ENCODE measurements around the gene TOPBP1. TPM values are rescaled to one million over a fixed set of nuclear protein-coding genes. Genes with fewer than 3 reads are reported as not detected.

Gene TOPBP1
- polyA plus RNA-seq, 1 donor (not counting 4 experiments of a cell fraction or from before 2014, with no cell fraction given), result 26.1 TPM

- Histone ChIP-seq H3K27ac (ENCODE audit: control insufficient read depth, insufficient read depth, low read length) (no peak overlapping the region), H4K20me1 (ENCODE audit: control insufficient read depth, extremely low read depth, insufficient read depth, low read length) (no peaks in the 10 kb centered on the region), H3K4me2 (ENCODE audit: control insufficient read depth, extremely low read depth, insufficient read depth, low read depth, low read length) (no peak overlapping the region), H3K9me1 (ENCODE audit: control insufficient read depth, extremely low read depth, insufficient read depth, low read length) (no peaks in the 10 kb centered on the region), H3K4me3 (ENCODE audit: control insufficient read depth in 2 of 3, extremely low read depth in 1 of 3, insufficient read depth in 2 of 3, low read depth in 1 of 3, low read length in 3 of 3) (no peak overlapping the region), H3K36me3 (ENCODE audit: control insufficient read depth in 2 of 2, extremely low read depth in 1 of 2, insufficient read depth in 2 of 2, low read length in 2 of 2) (no peaks in the 10 kb centered on the region), H3K4me1 (ENCODE audit: control insufficient read depth, extremely low read depth, insufficient read depth, low read length) (no peaks in the 10 kb centered on the region), H3K9ac (ENCODE audit: control insufficient read depth, extremely low read depth, insufficient read depth, low read length) (no peak overlapping the region), H3K27me3 (ENCODE audit: control insufficient read depth, extremely low read depth, insufficient read depth, low read length) (no peaks in the 10 kb centered on the region), H3K79me2 (ENCODE audit: control insufficient read depth, insufficient read depth, low read length) (no peaks in the 10 kb centered on the region), H2AFZ (ENCODE audit: control insufficient read depth, low read length) (no peak overlapping the region), H3K9me3 (ENCODE audit: control insufficient read depth, low read depth, low read length) (no peaks in the 10 kb centered on the region)
- no peak for DNase-seq (ENCODE audit: low read depth, low spot score)
- TF ChIP-seq EZH2 (IDR thresholded peaks at IDR 0.05; ENCODE audit: low read length), result no peak
- no peak for TF ChIP-seq CTCF (optimal IDR thresholded peaks at IDR 0.05 in 1 of 3, IDR thresholded peaks at IDR 0.05 in 1 of 3, conservative IDR thresholded peaks at IDR 0.05 in 1 of 3; ENCODE audit: extremely low read depth in 1 of 3, insufficient read depth in 2 of 3, low read length in 3 of 3)
- FAIRE-seq, result no peak
- dilution Hi-C loops (cut with MboI; ENCODE audit: extremely low pct_ligation_motif_present, low sequenced_read_pairs), result no loop called here
Measured at GRCh38 chr3:133693821-133694220, 32.1 kb upstream of the TOPBP1 start.

- H3K79me2 ChIP-seq (ENCODE audit: control insufficient read depth, insufficient read depth, low read length), result no peaks in the 10 kb centered on the region
- no peak for TF ChIP-seq EZH2 (IDR thresholded peaks at IDR 0.05; ENCODE audit: low read length)
- TF ChIP-seq CTCF (optimal IDR thresholded peaks at IDR 0.05 in 1 of 3, IDR thresholded peaks at IDR 0.05 in 1 of 3, conservative IDR thresholded peaks at IDR 0.05 in 1 of 3; ENCODE audit: extremely low read depth in 1 of 3, insufficient read depth in 2 of 3, low read length in 3 of 3), result no peak
- H4K20me1 ChIP-seq (ENCODE audit: control insufficient read depth, extremely low read depth, insufficient read depth, low read length), result no peaks in the 10 kb centered on the region
- DNase-seq (ENCODE audit: low read depth, low spot score) (no peak), FAIRE-seq (no peak)
- no peaks in the 10 kb centered on the region for H3K27me3 ChIP-seq (ENCODE audit: control insufficient read depth, extremely low read depth, insufficient read depth, low read length)
- H3K27ac ChIP-seq (ENCODE audit: control insufficient read depth, insufficient read depth, low read length), result no peak overlapping the region
- no peak overlapping the region for H3K9ac ChIP-seq (ENCODE audit: control insufficient read depth, extremely low read depth, insufficient read depth, low read length)
- H3K4me2 ChIP-seq (ENCODE audit: control insufficient read depth, extremely low read depth, insufficient read depth, low read depth, low read length), result no peak overlapping the region
- dilution Hi-C loops (cut with MboI; ENCODE audit: extremely low pct_ligation_motif_present, low sequenced_read_pairs), result no loop called here
- no peak overlapping the region for H3K4me3 ChIP-seq (ENCODE audit: control insufficient read depth in 2 of 3, extremely low read depth in 1 of 3, insufficient read depth in 2 of 3, low read depth in 1 of 3, low read length in 3 of 3)
- H3K4me1 ChIP-seq (ENCODE audit: control insufficient read depth, extremely low read depth, insufficient read depth, low read length), result no peaks in the 10 kb centered on the region
- no peaks in the 10 kb centered on the region for H3K9me3 ChIP-seq (ENCODE audit: control insufficient read depth, low read depth, low read length)
- H3K9me1 ChIP-seq (ENCODE audit: control insufficient read depth, extremely low read depth, insufficient read depth, low read length), result no peaks in the 10 kb centered on the region
- H3K36me3 ChIP-seq (ENCODE audit: control insufficient read depth in 2 of 2, extremely low read depth in 1 of 2, insufficient read depth in 2 of 2, low read length in 2 of 2), result no peaks in the 10 kb centered on the region
- H2AFZ ChIP-seq (ENCODE audit: control insufficient read depth, low read length), result no peak overlapping the region
Measured at GRCh38 chr3:133692759-133693158, 31.0 kb upstream of the TOPBP1 start.
